AG10803 (cell line): ENCODE data around the gene RTP4.

Experiments
- DNase-seq: peaks from one replicate; pipeline ENCODE4 v3.0.0; 2010; ENCODE audit warnings: low read depth
- H3K4me3 ChIP-seq: 2 replicates; pipeline ENCODE4 v1.5.1; 2011; ENCODE audit warnings: mild to moderate bottlenecking, low read length, control low read depth
- CTCF ChIP-seq: conservative IDR thresholded peaks from 2 replicates; pipeline ENCODE4 v1.5.1; 2011; ENCODE audit warnings: mild to moderate bottlenecking, low read length, control low read depth, inconsistent platforms

The RTP4 gene

DNA sequence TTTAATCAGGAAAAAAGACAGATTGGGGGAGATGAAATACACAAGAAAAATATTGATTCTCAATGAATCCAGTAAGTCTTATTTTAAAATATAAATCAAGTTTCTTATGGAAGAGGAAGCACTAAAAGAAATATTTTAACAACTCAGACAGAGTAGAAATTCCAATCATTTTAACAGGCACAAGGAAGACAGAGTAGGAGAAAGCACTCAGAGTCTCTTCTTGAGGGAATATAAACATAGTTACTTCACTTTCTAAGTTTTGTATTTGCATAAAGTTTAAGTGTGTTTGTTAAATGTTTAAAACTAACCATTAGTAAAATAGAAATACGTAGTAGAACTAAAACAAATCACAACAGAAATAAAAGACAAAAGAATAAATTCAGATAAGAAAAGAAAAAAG is 24.5 kb upstream of the RTP4 start:
- no peak for DNase-seq
- no peak for TF ChIP-seq CTCF
- H3K4me3 ChIP-seq, result no peak overlapping the region

GRCh38 chr3:187352581-187353575 is 15.3 kb upstream of the RTP4 start:
- peak; percentile 12 for DNase-seq
- TF ChIP-seq CTCF, result no peak
- H3K4me3 ChIP-seq, result no peak overlapping the region

DNA sequence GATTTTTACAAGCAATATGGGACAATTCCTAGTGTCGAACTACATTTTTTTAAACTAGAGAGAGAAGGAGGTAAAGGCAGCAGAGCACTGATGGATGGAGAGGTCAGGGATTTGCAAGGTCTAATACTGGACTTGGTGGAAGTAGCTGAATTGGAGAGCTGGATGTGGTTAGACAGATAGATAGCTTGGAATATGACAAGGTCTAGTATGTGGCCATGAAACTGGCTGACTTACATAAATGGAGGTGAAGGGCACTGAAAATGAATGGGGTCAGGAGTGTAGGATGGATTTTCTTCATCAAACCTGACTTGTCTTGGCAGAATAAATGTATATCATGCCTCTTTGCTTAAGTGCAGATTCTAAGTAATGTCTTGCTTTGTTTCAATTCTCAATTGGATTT is 10.1 kb upstream of the RTP4 start:
- no peak overlapping the region for H3K4me3 ChIP-seq
- DNase-seq, result no peak
- TF ChIP-seq CTCF, result no peak

- DNase-seq, result no peak
- no peak for TF ChIP-seq CTCF
- no peak overlapping the region for H3K4me3 ChIP-seq
Measured at GRCh38 chr3:187359798-187360486, 8.2 kb upstream of the RTP4 start.

DNA sequence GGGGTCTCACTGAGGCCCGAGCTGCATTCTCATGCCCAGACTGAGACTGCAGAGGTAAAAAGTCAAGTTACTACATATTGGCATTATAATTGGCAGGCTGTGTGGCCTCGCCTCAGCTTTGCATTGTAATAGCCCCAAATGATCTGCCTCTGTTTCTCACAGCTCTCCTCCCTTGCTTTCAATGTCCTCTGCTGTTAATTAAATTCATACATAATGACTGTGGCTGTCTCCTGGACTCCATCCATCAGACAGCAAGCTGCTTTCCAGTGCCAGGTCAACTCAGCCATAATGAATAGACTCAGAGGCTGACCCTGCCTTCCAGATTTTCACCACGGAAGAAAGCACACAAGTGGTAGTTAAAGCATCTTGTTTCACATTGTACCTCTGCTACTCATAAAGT is 7.6 kb upstream of the RTP4 start:
- H3K4me3 ChIP-seq, result no peak overlapping the region
- no peak for TF ChIP-seq CTCF
- DNase-seq, result peak; percentile 34

DNA sequence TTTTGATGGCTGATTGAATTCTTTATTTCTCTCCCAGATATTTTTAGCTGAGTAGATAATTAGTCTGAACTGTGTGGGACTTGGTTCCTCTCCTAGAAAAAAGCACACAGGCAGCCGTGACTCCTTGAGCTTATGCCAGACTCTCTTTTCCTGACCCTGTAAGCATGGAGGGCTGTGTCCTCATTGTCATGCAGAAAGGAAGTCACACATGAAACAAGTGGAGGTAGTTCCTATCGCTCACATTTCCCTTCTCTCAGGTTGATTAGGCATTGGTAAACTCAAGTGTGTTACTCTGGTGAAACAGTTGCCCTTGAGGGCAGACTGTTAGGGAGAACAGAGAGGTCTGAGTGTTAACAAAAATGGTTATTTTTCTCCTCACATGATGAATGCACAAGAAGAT is 6.3 kb upstream of the RTP4 start:
- no peak for DNase-seq
- no peak for TF ChIP-seq CTCF
- H3K4me3 ChIP-seq, result no peak overlapping the region
